Bronchial epithelial cell (primary cell): Measurements from ENCODE around the gene COL6A3. TPM values are rescaled to one million over a fixed set of nuclear protein-coding genes. Genes with fewer than 3 reads are reported as not detected.
"Not testable (repeated sequence)": the region's sequence is repeated elsewhere in the genome, so short reads cannot be mapped to it uniquely, and the experiment has no call there.

ENCODE experiments used
- DNase-seq: peaks from one replicate; pipeline ENCODE4 v3.0.0-alpha.2; 2010; ENCODE audit warnings: low read depth
- FAIRE-seq: peaks from 2 replicates; lab custom pipeline; 2011; peaks lifted over from hg19 to GRCh38; lab: Jason Lieb, UNC
- H3K27me3 ChIP-seq: 2 replicates; pipeline ENCODE4 v1.5.1; 2011; ENCODE audit warnings: low read length; ENCODE audit not compliant: control insufficient read depth, insufficient read depth
- H3K36me3 ChIP-seq: 2 replicates; pipeline ENCODE4 v1.5.1; 2011; ENCODE audit warnings: low read length; ENCODE audit not compliant: control insufficient read depth, insufficient read depth
- H3K4me3 ChIP-seq: 2 replicates; pipeline ENCODE4 v1.5.1; 2011; ENCODE audit warnings: mild to moderate bottlenecking, low read depth, low read length, control low read depth
- total RNA-seq: library from RNA; depleted of rRNA; stranded (reverse); fragments of >200 nt; gene quantifications from 2 replicates; pipeline ENCODE4 v1.2.1, GENCODE V29; 2014
- TF ChIP-seq, protein P1 (sequence below): IDR thresholded peaks from 2 replicates; pipeline ENCODE4 v1.5.1; 2011; ENCODE audit warnings: mild to moderate bottlenecking, moderate library complexity, low read length, control low read depth, inconsistent platforms; ENCODE audit not compliant: insufficient read depth, severe bottlenecking

The COL6A3 gene
- total RNA-seq, 1 donor from 2014 or later = 16.6 TPM

DNA sequence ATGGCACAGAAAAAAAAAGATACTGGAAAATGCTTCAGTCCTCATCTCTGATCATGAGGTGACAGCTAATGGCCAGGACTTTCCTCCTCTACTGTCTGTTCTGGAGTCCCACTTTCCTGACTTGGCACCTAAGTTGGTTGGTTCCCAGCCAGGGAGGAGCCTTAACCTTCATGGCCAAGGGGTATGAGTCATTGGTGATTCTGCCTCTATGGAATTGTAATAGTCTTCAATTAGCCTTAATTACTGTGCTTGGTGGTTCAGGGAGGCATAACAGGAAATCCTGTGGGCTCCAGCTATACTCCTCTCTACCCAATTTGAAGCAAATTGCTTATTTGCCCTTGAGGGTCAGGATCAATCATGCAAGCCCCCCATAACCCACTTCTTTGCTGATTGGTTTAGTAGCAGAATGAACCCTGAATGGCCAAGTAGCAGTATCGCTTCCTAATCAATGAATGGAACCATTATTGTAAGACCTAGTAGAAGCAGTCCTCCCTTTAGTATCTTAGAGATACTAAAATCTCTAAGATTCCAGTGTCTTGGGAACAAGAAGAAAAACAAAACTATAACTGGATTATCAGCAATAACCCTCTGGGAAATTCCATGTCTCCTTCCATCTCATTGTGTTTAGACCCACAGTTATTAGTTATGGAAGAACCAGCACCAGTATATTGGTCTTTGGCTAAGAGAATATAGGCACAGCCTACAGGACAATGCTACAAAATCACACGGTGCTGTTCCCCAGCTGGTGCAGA, 109.0 kb downstream of the COL6A3 start:
- Histone ChIP-seq H3K27me3 (no peaks in the 10 kb centered on the region), H3K36me3 (no peaks in the 10 kb centered on the region), H3K4me3 (no peak overlapping the region)
- peak; percentile 91 for DNase-seq
- FAIRE-seq = peak; percentile 28
- TF ChIP-seq, protein P1, sequence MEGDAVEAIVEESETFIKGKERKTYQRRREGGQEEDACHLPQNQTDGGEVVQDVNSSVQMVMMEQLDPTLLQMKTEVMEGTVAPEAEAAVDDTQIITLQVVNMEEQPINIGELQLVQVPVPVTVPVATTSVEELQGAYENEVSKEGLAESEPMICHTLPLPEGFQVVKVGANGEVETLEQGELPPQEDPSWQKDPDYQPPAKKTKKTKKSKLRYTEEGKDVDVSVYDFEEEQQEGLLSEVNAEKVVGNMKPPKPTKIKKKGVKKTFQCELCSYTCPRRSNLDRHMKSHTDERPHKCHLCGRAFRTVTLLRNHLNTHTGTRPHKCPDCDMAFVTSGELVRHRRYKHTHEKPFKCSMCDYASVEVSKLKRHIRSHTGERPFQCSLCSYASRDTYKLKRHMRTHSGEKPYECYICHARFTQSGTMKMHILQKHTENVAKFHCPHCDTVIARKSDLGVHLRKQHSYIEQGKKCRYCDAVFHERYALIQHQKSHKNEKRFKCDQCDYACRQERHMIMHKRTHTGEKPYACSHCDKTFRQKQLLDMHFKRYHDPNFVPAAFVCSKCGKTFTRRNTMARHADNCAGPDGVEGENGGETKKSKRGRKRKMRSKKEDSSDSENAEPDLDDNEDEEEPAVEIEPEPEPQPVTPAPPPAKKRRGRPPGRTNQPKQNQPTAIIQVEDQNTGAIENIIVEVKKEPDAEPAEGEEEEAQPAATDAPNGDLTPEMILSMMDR = no peak

DNA sequence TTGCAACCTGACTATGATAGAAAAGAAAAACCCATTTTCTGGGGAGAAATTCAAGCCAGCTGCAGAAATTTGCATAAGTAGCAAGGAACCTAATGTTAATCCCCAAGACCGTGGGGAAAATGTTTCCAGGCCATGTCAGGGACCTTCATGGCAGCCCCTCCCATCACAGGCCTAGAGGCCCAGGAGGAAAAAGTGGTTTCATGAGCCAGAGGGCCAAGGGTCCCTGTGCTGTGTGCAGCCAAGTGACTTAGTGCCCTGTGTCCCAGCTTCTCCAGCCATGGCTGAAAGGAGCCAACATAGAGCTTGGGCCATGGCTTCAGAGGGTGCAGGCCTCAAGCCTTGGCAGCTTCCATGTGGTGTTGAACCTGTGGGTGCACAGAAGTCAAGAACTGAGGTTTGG, 110.7 kb downstream of the COL6A3 start:
- DNase-seq, H3K36me3 ChIP-seq, FAIRE-seq, H3K4me3 ChIP-seq, H3K27me3 ChIP-seq: not testable (repeated sequence)

DNA sequence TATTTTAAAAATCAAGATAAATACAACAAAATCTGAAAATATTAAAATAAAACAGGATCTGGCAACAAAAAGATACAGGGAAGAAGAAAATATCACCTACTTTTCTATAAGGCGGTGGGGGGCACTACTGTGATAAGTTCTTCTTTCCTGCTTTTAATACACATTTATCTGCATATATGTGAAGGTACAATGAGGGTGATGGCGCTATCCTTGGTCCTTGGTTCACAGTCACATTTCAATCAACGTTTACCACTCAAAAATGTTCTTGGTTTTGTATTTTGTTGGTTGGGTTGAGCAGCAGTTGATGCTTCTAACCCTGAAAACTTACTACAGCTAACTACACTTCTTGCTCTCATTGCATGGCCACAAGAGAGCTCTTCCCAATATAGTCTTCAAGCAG, 112.4 kb downstream of the COL6A3 start:
- no peaks in the 10 kb centered on the region for H3K27me3 ChIP-seq
- no peak overlapping the region for H3K4me3 ChIP-seq
- no peak for FAIRE-seq
- no peak for DNase-seq
- no peaks in the 10 kb centered on the region for H3K36me3 ChIP-seq
- TF ChIP-seq, protein P1 = no peak

DNA sequence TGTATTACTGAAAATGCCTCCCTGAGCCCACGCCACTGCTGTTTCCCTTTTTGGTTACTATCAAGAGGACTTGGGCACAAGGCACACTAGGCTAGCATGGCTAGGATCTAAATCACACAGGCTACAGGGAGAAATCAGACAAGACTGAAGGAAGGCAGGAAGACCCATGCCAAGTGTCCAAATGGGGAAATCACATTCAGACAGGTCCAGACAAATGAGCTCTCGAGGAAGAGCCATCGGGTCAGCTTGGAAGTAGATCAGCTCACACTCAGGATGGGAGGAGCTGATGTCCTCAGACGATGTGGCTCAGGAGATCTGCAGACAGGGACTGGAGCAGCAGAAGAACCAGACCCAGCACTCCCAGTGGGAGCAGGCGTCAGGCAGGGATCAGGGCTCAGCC, 113.2 kb downstream of the COL6A3 start:
- FAIRE-seq (peak; percentile 66), DNase-seq (peak; percentile 39)

DNA sequence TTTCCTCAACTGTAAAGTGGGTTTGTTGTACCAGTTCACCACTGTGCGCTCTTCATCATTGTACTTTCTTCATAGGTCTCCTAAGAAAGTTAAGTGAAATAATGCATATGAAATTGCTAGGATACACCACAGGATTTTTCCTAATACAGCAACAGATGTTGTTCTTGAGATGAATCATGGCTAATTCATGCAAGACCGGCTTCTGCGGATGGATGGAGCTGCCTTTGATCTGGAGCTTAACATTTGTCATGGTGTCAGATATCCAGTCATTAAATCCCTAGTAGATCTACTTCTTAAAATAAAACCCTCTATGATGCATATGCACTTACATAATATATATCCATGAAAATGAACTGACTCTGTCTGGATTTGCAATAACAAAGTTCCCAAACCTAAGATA, 114.1 kb downstream of the COL6A3 start:
- no peak overlapping the region for H3K4me3 ChIP-seq
- H3K36me3 ChIP-seq = no peaks in the 10 kb centered on the region
- TF ChIP-seq, protein P1 = no peak
- FAIRE-seq (peak; percentile 64), DNase-seq (peak; percentile 98)
- no peaks in the 10 kb centered on the region for H3K27me3 ChIP-seq

More for the DNA sequence above, 113.2 kb downstream of the COL6A3 start:
- Histone ChIP-seq H3K36me3 (no peaks in the 10 kb centered on the region), H3K27me3 (no peaks in the 10 kb centered on the region), H3K4me3 (no peak overlapping the region)
- TF ChIP-seq, protein P1 = no peak

DNA sequence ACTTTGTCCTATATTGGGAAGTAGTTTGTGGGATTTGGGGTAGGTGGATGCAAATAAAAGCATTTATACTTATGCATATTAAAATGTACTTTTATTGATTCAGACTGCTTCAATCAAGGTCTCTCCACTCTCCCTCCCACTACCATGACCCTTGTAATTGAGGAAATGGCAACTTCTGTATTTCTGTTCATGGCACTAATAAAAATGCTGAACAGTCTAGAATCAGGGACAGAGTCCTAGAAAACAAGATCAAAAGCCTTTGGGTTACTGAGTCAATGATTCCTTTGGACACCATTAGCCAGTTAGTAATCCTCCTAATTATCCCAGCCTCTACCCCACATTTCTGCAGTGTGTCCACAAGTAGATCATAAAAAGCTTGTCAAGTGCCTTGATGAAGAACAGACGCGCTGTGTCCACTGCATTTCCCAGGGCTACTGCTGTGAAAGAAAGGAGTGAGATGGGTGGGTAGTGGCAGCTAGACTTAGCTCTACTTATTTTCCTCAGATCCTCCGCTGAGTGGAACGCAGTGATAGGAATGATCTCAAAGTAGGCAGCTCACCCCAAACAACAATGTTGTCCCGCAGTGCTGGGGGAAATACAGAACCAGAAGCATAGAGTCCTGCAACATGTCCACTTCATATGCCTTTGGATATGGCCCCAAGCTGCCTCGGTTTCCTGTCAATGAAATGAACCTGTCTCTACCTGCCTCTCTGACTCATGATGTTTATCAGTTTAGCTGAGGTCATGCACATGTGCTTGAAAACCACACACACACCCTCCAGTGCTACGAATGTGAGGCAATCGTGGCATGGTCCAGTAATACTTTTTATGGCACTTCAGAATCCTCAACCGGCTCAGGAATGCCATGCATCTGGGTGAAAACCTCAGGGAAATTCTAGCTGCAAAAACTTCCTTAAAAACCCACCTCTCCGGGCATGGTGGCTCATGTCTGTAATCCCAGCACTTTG, 115.5 kb downstream of the COL6A3 start:
- H3K4me3 ChIP-seq = no peak overlapping the region
- DNase-seq (peak; percentile 100), FAIRE-seq (peak; percentile 99)
- no peaks in the 10 kb centered on the region for H3K36me3 ChIP-seq
- H3K27me3 ChIP-seq = no peaks in the 10 kb centered on the region
- TF ChIP-seq, protein P1 = no peak
